Liver (tissue), 9 donors: ENCODE data around the gene ACAN. TPM values are rescaled to one million over a fixed set of nuclear protein-coding genes. Genes with fewer than 3 reads are reported as not detected.

Experiments used
- DNase-seq: peaks from one replicate; pipeline ENCODE4 v3.0.0-alpha.2; 2017; ENCODE audit warnings: low spot score
- H3K27ac ChIP-seq, 2 donors: one replicate each; pipeline ENCODE4 v1.7.0; 2013; ENCODE audit warnings: inconsistent platforms in 2 of 2, low read length in 2 of 2, control low read depth in 1 of 2, low read depth in 1 of 2, mild to moderate bottlenecking in 1 of 2
- H3K27me3 ChIP-seq, 4 donors: one replicate each; pipeline versions ENCODE4 v1.6.1 to v1.7.0; 2013; ENCODE audit warnings: low read length in 3 of 4, inconsistent platforms in 1 of 4, mild to moderate bottlenecking in 1 of 4, moderate library complexity in 1 of 4; ENCODE audit not compliant: control insufficient read depth in 4 of 4, insufficient read depth in 4 of 4
- H3K36me3 ChIP-seq, 4 donors: one replicate each; pipeline versions ENCODE4 v1.6.1 to v1.7.0; 2013; ENCODE audit warnings: low read length in 3 of 4, mild to moderate bottlenecking in 3 of 4, low read depth in 1 of 4, moderate library complexity in 1 of 4; ENCODE audit not compliant: control insufficient read depth in 4 of 4, insufficient read depth in 3 of 4
- H3K4me1 ChIP-seq, 4 donors: one replicate each; pipeline versions ENCODE4 v1.6.1 to v1.7.0; 2013; ENCODE audit warnings: low read length in 3 of 4, mild to moderate bottlenecking in 3 of 4, moderate library complexity in 1 of 4; ENCODE audit not compliant: control insufficient read depth in 4 of 4, insufficient read depth in 4 of 4
- H3K4me3 ChIP-seq, 3 donors: one replicate each; pipeline versions ENCODE4 v1.6.1 to v1.7.0; 2013; ENCODE audit warnings: low read length in 3 of 3, control low read depth in 1 of 3, low read depth in 1 of 3, mild to moderate bottlenecking in 1 of 3
- H3K9ac ChIP-seq, 2 donors: one replicate each; pipeline ENCODE4 v1.7.0; 2013; ENCODE audit warnings: low read length in 2 of 2, mild to moderate bottlenecking in 2 of 2, moderate library complexity in 2 of 2, control low read depth in 1 of 2, low read depth in 1 of 2
- H3K9me3 ChIP-seq, 4 donors: one replicate each; pipeline versions ENCODE4 v1.6.1 to v1.7.0; 2013; ENCODE audit warnings: low read length in 3 of 4; ENCODE audit not compliant: control insufficient read depth in 4 of 4
- EGR1 ChIP-seq, 2 donors: IDR thresholded peaks; 2 replicates each; pipeline ENCODE4 v1.6.1; 2016 to 2018; ENCODE audit warnings: antibody characterized with exemption in 2 of 2, low read depth in 2 of 2
- FOXA1 ChIP-seq: IDR thresholded peaks from 2 replicates; pipeline ENCODE4 v1.6.1; 2016; ENCODE audit warnings: antibody characterized with exemption
- FOXA2 ChIP-seq: IDR thresholded peaks from 2 replicates; pipeline ENCODE4 v1.6.1; 2016; ENCODE audit warnings: antibody characterized with exemption
- GABPA ChIP-seq, 2 donors: IDR thresholded peaks in 1 of 2; conservative IDR thresholded peaks in 1 of 2; 2 replicates each; pipeline ENCODE4 v1.6.1; 2016; ENCODE audit warnings: antibody characterized with exemption in 2 of 2, mild to moderate bottlenecking in 1 of 2, moderate library complexity in 1 of 2
- HNF4A ChIP-seq, 2 donors: conservative IDR thresholded peaks; 2 replicates each; pipeline ENCODE4 v1.6.1; 2016; ENCODE audit warnings: antibody characterized with exemption in 2 of 2, mild to moderate bottlenecking in 2 of 2
- HNF4G ChIP-seq: IDR thresholded peaks from 2 replicates; pipeline ENCODE4 v1.6.1; 2016; ENCODE audit warnings: antibody characterized with exemption
- JUND ChIP-seq, 2 donors: IDR thresholded peaks; 2 replicates each; pipeline ENCODE4 v1.6.1; 2016; ENCODE audit warnings: antibody characterized with exemption in 2 of 2
- MAX ChIP-seq: IDR thresholded peaks from 2 replicates; pipeline ENCODE4 v1.6.1; 2016; ENCODE audit warnings: antibody characterized with exemption
- NR2F2 ChIP-seq: IDR thresholded peaks from 2 replicates; pipeline ENCODE4 v1.6.1; 2016; ENCODE audit warnings: antibody characterized with exemption
- RAD21 ChIP-seq, 2 donors: IDR thresholded peaks; 2 replicates each; pipeline ENCODE4 v1.6.1; 2016; ENCODE audit warnings: antibody characterized with exemption in 2 of 2, mild to moderate bottlenecking in 2 of 2
- REST ChIP-seq: IDR thresholded peaks from 2 replicates; pipeline ENCODE4 v1.6.1; 2016; ENCODE audit warnings: antibody characterized with exemption, mild to moderate bottlenecking
- RXRA ChIP-seq, 2 donors: IDR thresholded peaks; 2 replicates each; pipeline ENCODE4 v1.6.1; 2017 to 2018; ENCODE audit warnings: antibody characterized with exemption in 2 of 2, mild to moderate bottlenecking in 1 of 2
- SP1 ChIP-seq: IDR thresholded peaks from 2 replicates; pipeline ENCODE4 v1.6.1; 2018; ENCODE audit warnings: antibody characterized with exemption, mild to moderate bottlenecking
- TAF1 ChIP-seq: conservative IDR thresholded peaks from 2 replicates; pipeline ENCODE4 v1.6.1; 2016; ENCODE audit warnings: antibody characterized with exemption, mild to moderate bottlenecking
- YY1 ChIP-seq: IDR thresholded peaks from 2 replicates; pipeline ENCODE4 v1.6.1; 2016; ENCODE audit warnings: antibody characterized with exemption, mild to moderate bottlenecking
- WGBS: extraction: QIAGEN DNeasy Blood & Tissue Kit; methylation state at CpG from one replicate; pipeline ENCODE4 v1.1.7; 2013; 5-methylcytosine and 5-hydroxymethylcytosine counted together
- polyA plus RNA-seq, 2 donors: library from polyadenylated mRNA; stranded (reverse) in 1 of 2; unstranded in 1 of 2; fragments of 200-250 nt in 1 of 2; fragments of >200 nt in 1 of 2; fragmentation: Nextera tagmentation in 1 of 2; extraction: Ambion mirVana in 1 of 2; gene quantifications; one replicate each; pipeline versions ENCODE4 v1.2.1 to v1.2.3, GENCODE V29; 2013 to 2015
- total RNA-seq, 2 donors: library from RNA; depleted of rRNA; stranded (reverse); fragments of >200 nt; gene quantifications; one replicate each; pipeline ENCODE4 v1.2.3, GENCODE V29; 2014
- TF ChIP-seq, protein P1 (sequence below): IDR thresholded peaks from 2 replicates; pipeline ENCODE4 v1.6.1; 2016; ENCODE audit warnings: antibody characterized with exemption
- TF ChIP-seq, protein P2 (sequence below): IDR thresholded peaks from 2 replicates; pipeline ENCODE4 v1.6.1; 2016; ENCODE audit warnings: antibody characterized with exemption
- TF ChIP-seq, protein P3 (sequence below): fragments of 150-350 bp; IDR thresholded peaks from 2 replicates; pipeline ENCODE4 v1.5.1; 2017; ENCODE audit warnings: improper control_type of control experiment, low read depth, low read length; ENCODE audit not compliant: missing input control
- donor health status: healthy.
- donor health status: healthy.
- donor health status: healthy.
- donor health status: healthy.
- donor health status: healthy.

Gene ACAN
- total and polyA plus RNA-seq, 4 donors: under 0.01 to 0.05 (median under 0.01) TPM; not detected in 1

DNA sequence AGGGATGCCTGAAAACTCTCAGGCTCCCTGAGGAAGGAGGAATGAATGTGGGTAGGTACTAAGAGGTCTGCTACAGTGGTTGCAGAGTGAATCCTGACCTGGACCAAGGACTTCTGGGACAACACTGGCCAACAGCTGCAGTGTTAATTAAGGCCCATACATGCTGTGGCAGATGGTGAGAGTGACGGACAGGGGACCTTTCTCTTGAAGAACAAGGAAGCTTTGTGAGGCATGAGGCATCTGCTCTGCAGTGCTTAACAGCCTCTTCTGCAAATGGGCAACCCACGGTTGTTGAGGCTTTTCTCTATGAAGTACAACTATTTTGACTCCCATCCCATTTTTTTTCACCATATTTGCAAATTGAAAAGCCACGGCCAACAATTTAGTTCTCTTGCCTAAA, 26.6 kb upstream of the ACAN start:
- Histone ChIP-seq H3K36me3 (no peaks in the 10 kb centered on the region), H3K27me3 (no peaks in the 10 kb centered on the region), H3K9ac (no peak overlapping the region), H3K27ac (no peak overlapping the region), H3K4me3 (no peak overlapping the region), H3K4me1 (no peaks in the 10 kb centered on the region), H3K9me3 (peaks cover 0 to 6% (median 3%) of the 10 kb centered on the region in 4 donors)
- no peak for TF ChIP-seq REST
- no peak for TF ChIP-seq FOXA2
- no peak for TF ChIP-seq MAX
- TF ChIP-seq HNF4G: no peak
- 72% methylated on average over 3 of the region's 3 CpGs for WGBS
- no peak for DNase-seq

GRCh38 chr15:88779944-88780343, 23.3 kb upstream of the ACAN start:
- no peak for DNase-seq
- H3K27ac ChIP-seq: no peak overlapping the region
- H3K36me3 ChIP-seq: no peaks in the 10 kb centered on the region
- no peaks in the 10 kb centered on the region for H3K27me3 ChIP-seq
- peaks cover 0 to 6% (median 3%) of the 10 kb centered on the region in 4 donors for H3K9me3 ChIP-seq
- no peak overlapping the region for H3K4me3 ChIP-seq
- WGBS: 95% methylated on average over 1 of the region's 1 CpG
- no peak overlapping the region for H3K9ac ChIP-seq
- H3K4me1 ChIP-seq: no peaks in the 10 kb centered on the region
- TF ChIP-seq RAD21 (IDR thresholded peaks at IDR 0.05) (no peak), JUND (IDR thresholded peaks at IDR 0.05) (no peak), HNF4A (conservative IDR thresholded peaks at IDR 0.05) (no peak), EGR1 (IDR thresholded peaks at IDR 0.05; ENCODE audit: low read depth in 2 of 2) (no peak), FOXA2 (no peak), SP1 (no peak), YY1 (no peak), RXRA (IDR thresholded peaks at IDR 0.05) (no peak), MAX (no peak), FOXA1 (no peak), REST (no peak), TAF1 (no peak), NR2F2 (no peak), HNF4G (no peak), GABPA (IDR thresholded peaks at IDR 0.05 in 1 of 2, conservative IDR thresholded peaks at IDR 0.05 in 1 of 2) (no peak)
- TF ChIP-seq, protein P1, sequence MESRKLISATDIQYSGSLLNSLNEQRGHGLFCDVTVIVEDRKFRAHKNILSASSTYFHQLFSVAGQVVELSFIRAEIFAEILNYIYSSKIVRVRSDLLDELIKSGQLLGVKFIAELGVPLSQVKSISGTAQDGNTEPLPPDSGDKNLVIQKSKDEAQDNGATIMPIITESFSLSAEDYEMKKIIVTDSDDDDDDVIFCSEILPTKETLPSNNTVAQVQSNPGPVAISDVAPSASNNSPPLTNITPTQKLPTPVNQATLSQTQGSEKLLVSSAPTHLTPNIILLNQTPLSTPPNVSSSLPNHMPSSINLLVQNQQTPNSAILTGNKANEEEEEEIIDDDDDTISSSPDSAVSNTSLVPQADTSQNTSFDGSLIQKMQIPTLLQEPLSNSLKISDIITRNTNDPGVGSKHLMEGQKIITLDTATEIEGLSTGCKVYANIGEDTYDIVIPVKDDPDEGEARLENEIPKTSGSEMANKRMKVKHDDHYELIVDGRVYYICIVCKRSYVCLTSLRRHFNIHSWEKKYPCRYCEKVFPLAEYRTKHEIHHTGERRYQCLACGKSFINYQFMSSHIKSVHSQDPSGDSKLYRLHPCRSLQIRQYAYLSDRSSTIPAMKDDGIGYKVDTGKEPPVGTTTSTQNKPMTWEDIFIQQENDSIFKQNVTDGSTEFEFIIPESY: no peak
- TF ChIP-seq, protein P2, sequence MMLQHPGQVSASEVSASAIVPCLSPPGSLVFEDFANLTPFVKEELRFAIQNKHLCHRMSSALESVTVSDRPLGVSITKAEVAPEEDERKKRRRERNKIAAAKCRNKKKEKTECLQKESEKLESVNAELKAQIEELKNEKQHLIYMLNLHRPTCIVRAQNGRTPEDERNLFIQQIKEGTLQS: no peak
- TF ChIP-seq, protein P3, sequence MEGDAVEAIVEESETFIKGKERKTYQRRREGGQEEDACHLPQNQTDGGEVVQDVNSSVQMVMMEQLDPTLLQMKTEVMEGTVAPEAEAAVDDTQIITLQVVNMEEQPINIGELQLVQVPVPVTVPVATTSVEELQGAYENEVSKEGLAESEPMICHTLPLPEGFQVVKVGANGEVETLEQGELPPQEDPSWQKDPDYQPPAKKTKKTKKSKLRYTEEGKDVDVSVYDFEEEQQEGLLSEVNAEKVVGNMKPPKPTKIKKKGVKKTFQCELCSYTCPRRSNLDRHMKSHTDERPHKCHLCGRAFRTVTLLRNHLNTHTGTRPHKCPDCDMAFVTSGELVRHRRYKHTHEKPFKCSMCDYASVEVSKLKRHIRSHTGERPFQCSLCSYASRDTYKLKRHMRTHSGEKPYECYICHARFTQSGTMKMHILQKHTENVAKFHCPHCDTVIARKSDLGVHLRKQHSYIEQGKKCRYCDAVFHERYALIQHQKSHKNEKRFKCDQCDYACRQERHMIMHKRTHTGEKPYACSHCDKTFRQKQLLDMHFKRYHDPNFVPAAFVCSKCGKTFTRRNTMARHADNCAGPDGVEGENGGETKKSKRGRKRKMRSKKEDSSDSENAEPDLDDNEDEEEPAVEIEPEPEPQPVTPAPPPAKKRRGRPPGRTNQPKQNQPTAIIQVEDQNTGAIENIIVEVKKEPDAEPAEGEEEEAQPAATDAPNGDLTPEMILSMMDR: no peak
